Tibial nerve (tissue), 4 donors: ENCODE measurements around the gene FAM131C. TPM values are rescaled to one million over a fixed set of nuclear protein-coding genes. Genes with fewer than 3 reads are reported as not detected.
"Not testable (repeated sequence)": the region's sequence is repeated elsewhere in the genome, so short reads cannot be mapped to it uniquely, and the experiment has no call there.

Source experiments
- DNase-seq, 2 donors: peaks; one replicate each; pipeline ENCODE4 v3.0.0-alpha.2; 2019; ENCODE audit warnings: low spot score in 2 of 2
- H3K27ac ChIP-seq, 4 donors: fragments of 200-600 bp; sonication (generic) in 3 of 4; one replicate each; pipeline ENCODE4 v1.5.1; 2017 to 2019; ENCODE audit warnings: mild to moderate bottlenecking in 1 of 4
- H3K27me3 ChIP-seq, 2 donors: fragments of 200-600 bp; sonication (generic) in 1 of 2; one replicate each; pipeline versions ENCODE4 v1.5.1 to v1.6.0; 2017 to 2019
- H3K36me3 ChIP-seq, 3 donors: fragments of 200-600 bp; sonication (generic); one replicate each; pipeline ENCODE4 v1.5.1; 2018 to 2019
- H3K4me1 ChIP-seq, 4 donors: fragments of 200-600 bp; sonication (generic) in 3 of 4; one replicate each; pipeline ENCODE4 v1.5.1; 2017 to 2019
- H3K4me3 ChIP-seq, 4 donors: fragments of 200-600 bp; sonication (generic) in 3 of 4; one replicate each; pipeline ENCODE4 v1.5.1; 2017 to 2019; ENCODE audit warnings: mild to moderate bottlenecking in 1 of 4, moderate library complexity in 1 of 4
- H3K9me3 ChIP-seq, 4 donors: fragments of 200-600 bp; sonication (generic) in 3 of 4; one replicate each; pipeline ENCODE4 v1.5.1; 2017 to 2019
- EP300 ChIP-seq, 2 donors: sonication (generic); formaldehyde crosslinking; IDR thresholded peaks; one replicate each; pipeline ENCODE4 v1.6.1; 2017; ENCODE audit warnings: antibody characterized with exemption in 2 of 2, mild to moderate bottlenecking in 1 of 2
- POLR2A ChIP-seq, 2 donors: fragments of 450-650 bp; IDR thresholded peaks; one replicate each; pipeline ENCODE4 v1.6.1; 2017; ENCODE audit warnings: antibody characterized with exemption in 2 of 2, mild to moderate bottlenecking in 2 of 2, moderate library complexity in 2 of 2
- WGBS, 2 donors: methylation state at CpG; one replicate each; pipeline ENCODE4 v1.1.5; 2018; 5-methylcytosine and 5-hydroxymethylcytosine counted together
- total RNA-seq, 4 donors: library from RNA; depleted of rRNA; stranded (reverse); fragments of >200 nt; gene quantifications; one replicate each; pipeline ENCODE4 v1.1.0, GENCODE V29; 2016
- TF ChIP-seq, protein P1 (sequence below), 5 experiments: fragments of 200-600 bp in 3 of 5; fragments of 450-650 bp in 2 of 5; sonication (generic) in 3 of 5; IDR thresholded peaks; one replicate each; pipeline ENCODE4 v1.5.1; 2016 to 2019; ENCODE audit warnings: antibody characterized with exemption in 5 of 5, mild to moderate bottlenecking in 3 of 5, moderate library complexity in 2 of 5

FAM131C gene
- total RNA-seq, 4 donors from 2014 or later = not detected

DNA sequence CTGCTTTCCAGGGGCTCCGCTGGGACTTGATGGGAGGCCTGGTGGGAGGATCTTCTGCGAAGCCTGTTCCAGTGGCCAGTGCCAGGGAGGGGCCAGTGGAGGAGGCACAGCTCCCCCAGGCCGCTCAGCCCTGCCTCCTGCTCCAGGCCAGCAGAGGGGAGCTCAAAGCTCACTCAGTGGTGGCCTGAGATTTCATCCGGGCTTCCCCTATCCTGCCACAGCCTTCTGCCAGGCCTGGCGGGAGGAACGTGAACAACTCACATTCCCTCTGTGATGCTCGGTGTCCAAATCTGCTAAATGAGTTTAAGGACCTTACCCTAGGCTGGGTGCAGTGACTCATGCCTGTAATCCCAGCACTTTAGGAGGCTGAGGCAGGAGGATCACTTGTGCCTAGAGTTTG, 26.6 kb downstream of the FAM131C start:
- Histone ChIP-seq H3K9me3 (no peaks in the 10 kb centered on the region), H3K27ac (no peak overlapping the region), H3K36me3 (no peaks in the 10 kb centered on the region), H3K4me3 (no peak overlapping the region), H3K4me1 (peaks cover 0 to 12% (median 5%) of the 10 kb centered on the region in 4 donors), H3K27me3 (no peaks in the 10 kb centered on the region)
- TF ChIP-seq EP300 (IDR thresholded peaks at IDR 0.05) (no peak), POLR2A (IDR thresholded peaks at IDR 0.05) (no peak)
- TF ChIP-seq, protein P1, sequence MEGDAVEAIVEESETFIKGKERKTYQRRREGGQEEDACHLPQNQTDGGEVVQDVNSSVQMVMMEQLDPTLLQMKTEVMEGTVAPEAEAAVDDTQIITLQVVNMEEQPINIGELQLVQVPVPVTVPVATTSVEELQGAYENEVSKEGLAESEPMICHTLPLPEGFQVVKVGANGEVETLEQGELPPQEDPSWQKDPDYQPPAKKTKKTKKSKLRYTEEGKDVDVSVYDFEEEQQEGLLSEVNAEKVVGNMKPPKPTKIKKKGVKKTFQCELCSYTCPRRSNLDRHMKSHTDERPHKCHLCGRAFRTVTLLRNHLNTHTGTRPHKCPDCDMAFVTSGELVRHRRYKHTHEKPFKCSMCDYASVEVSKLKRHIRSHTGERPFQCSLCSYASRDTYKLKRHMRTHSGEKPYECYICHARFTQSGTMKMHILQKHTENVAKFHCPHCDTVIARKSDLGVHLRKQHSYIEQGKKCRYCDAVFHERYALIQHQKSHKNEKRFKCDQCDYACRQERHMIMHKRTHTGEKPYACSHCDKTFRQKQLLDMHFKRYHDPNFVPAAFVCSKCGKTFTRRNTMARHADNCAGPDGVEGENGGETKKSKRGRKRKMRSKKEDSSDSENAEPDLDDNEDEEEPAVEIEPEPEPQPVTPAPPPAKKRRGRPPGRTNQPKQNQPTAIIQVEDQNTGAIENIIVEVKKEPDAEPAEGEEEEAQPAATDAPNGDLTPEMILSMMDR (IDR thresholded peaks at IDR 0.05) = no peak
- no peak for DNase-seq
- WGBS, 2 donors = 53 to 73% methylated on average over 3 to 6 of the region's 7 CpGs

DNA sequence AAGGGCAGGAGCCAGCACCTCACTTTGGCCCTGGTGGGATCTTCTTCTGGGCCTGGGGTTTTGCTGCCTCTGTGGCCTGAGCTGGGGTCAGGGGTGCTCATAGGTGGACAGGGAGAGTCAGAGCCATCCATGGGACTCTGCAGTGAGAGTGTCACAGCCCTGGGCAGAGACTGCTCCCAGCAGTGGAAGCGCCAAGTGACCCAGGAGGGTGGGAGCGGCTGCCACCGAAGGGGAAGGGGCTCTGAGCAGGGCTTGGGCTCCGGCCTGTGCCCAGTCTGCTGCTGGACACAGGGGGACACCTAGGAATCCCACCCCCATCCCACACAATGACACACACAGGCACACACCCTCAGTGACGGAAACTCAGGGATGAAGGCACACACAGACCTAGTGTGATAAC, 29.5 kb downstream of the FAM131C start:
- Histone ChIP-seq H3K9me3 (no peaks in the 10 kb centered on the region), H3K27me3 (no peaks in the 10 kb centered on the region), H3K4me3 (no peak overlapping the region), H3K27ac (no peak overlapping the region), H3K36me3 (no peaks in the 10 kb centered on the region), H3K4me1 (peaks cover 0 to 10% (median 4%) of the 10 kb centered on the region in 4 donors)
- TF ChIP-seq, protein P1 (IDR thresholded peaks at IDR 0.05) = no peak
- no peak for DNase-seq
- 95 to 96% methylated on average over 5 of the region's 5 CpGs for WGBS, 2 donors

GRCh38 chr1:16043521-16043920, 29.9 kb downstream of the FAM131C start, which contains the start of gene CLCNKB:
Gene CLCNKB, plus strand, starts transcription at chr1:16043782. Its CDS starts 711 bp downstream, at chr1:16044493.
- Histone ChIP-seq H3K27me3 (no peaks in the 10 kb centered on the region), H3K4me1 (peaks cover 0 to 6% (median under 1%) of the 10 kb centered on the region in 4 donors), H3K9me3 (no peaks in the 10 kb centered on the region), H3K27ac (no peak within 1 kb of the TSS), H3K4me3 (no peak within 1 kb of the TSS), H3K36me3 (no peaks in the 10 kb centered on the region)
- no peak for TF ChIP-seq EP300 (IDR thresholded peaks at IDR 0.05)
- no peak for TF ChIP-seq POLR2A (IDR thresholded peaks at IDR 0.05)
- TF ChIP-seq, protein P1 (IDR thresholded peaks at IDR 0.05) = no peak
- WGBS, 2 donors = 62 to 69% methylated on average over 7 of the region's 7 CpGs
- no peak for DNase-seq

DNA sequence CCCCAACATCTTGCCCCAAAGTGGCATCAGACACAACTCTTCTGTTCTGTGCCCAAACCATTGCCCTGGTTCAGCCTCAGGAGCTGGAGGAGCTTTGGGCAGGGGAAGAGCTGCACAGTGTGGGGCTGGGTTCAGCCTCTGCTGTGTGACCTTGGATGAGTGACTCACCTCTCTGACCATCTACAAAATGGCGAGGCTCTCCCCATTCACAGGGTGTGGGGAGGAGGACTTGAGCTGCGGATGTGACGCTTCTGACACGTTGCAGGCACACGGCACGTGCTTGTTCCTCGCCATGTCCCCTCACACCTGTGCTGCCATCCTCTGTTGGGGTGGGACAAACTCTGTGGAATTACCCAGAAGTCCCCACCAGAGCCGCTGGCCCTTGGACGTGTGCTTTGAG, 30.8 kb downstream of the FAM131C start:
- H3K27ac ChIP-seq, H3K36me3 ChIP-seq, H3K27me3 ChIP-seq, H3K9me3 ChIP-seq, DNase-seq, H3K4me3 ChIP-seq, H3K4me1 ChIP-seq: not testable (repeated sequence)
- WGBS, 2 donors = 73 to 85% methylated on average over 5 to 6 of the region's 9 CpGs

DNA sequence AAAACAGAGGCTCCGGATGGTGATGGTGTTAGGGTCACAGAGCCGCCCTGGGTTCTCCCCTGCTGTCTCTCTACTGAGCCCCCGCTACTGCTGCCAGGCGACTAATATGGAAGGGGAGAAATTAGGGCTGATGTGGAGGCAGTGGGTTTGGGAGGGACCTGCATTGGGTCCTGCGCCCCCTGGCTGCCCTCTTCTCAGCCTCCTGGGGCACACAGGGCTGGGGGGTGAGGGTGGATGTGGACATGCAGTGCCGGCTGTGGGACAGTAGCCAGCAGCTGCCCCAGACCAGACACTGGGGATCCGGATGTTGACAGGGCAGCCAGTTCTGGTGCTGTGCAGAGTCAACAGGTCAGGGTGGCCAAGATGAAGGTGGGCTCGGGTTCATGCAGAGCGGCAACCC, 31.4 kb downstream of the FAM131C start:
- H3K27me3 ChIP-seq = no peaks in the 10 kb centered on the region
- no peak overlapping the region for H3K27ac ChIP-seq
- no peaks in the 10 kb centered on the region for H3K36me3 ChIP-seq
- 75 to 87% methylated on average over 8 of the region's 9 CpGs for WGBS, 2 donors
- H3K4me1 ChIP-seq = no peaks in the 10 kb centered on the region
- TF ChIP-seq POLR2A (IDR thresholded peaks at IDR 0.05) (no peak), EP300 (IDR thresholded peaks at IDR 0.05) (no peak)
- TF ChIP-seq, protein P1 (IDR thresholded peaks at IDR 0.05) = no peak
- H3K9me3 ChIP-seq = no peaks in the 10 kb centered on the region
- DNase-seq = no peak
- no peak overlapping the region for H3K4me3 ChIP-seq

- WGBS, 2 donors = 41 to 61% methylated on average over 7 to 8 of the region's 8 CpGs
- Histone ChIP-seq H3K36me3 (no peaks in the 10 kb centered on the region), H3K9me3 (no peaks in the 10 kb centered on the region), H3K27me3 (no peaks in the 10 kb centered on the region), H3K4me3 (no peak overlapping the region), H3K4me1 (no peaks in the 10 kb centered on the region), H3K27ac (no peak overlapping the region)
- no peak for DNase-seq
- TF ChIP-seq POLR2A (IDR thresholded peaks at IDR 0.05) (no peak), EP300 (IDR thresholded peaks at IDR 0.05) (no peak)
- TF ChIP-seq, protein P1 (IDR thresholded peaks at IDR 0.05) = no peak
These were observed 32.3 kb downstream of the FAM131C start for GRCh38 chr1:16041200-16041599.

GRCh38 chr1:16039871-16040270, 33.6 kb downstream of the FAM131C start:
- WGBS, 2 donors = 48 to 73% methylated on average over 3 to 7 of the region's 8 CpGs
- H3K4me3 ChIP-seq, H3K9me3 ChIP-seq, H3K36me3 ChIP-seq, H3K4me1 ChIP-seq, H3K27me3 ChIP-seq, DNase-seq, H3K27ac ChIP-seq: not testable (repeated sequence)
